Thyroid gland (tissue), 4 donors: ENCODE results near the gene SOD3. TPM values are rescaled to one million over a fixed set of nuclear protein-coding genes. Genes with fewer than 3 reads are reported as not detected.

ENCODE experiments used
- DNase-seq, 2 donors: peaks; one replicate each; pipeline ENCODE4 v3.0.0-alpha.2; 2019
- H3K27ac ChIP-seq, 3 donors: fragments of 200-600 bp; sonication (generic); 1 replicate in 2 of 3; 2 replicates in 1 of 3; pipeline ENCODE4 v1.5.1; 2016 to 2019; ENCODE audit warnings: mild to moderate bottlenecking in 1 of 3, moderate library complexity in 1 of 3
- H3K27me3 ChIP-seq: fragments of 200-600 bp; sonication (generic); one replicate; pipeline ENCODE4 v1.5.1; 2019
- H3K36me3 ChIP-seq, 2 donors: fragments of 200-600 bp; sonication (generic); one replicate each; pipeline ENCODE4 v1.5.1; 2016 to 2019
- H3K4me1 ChIP-seq, 2 donors: fragments of 200-600 bp; sonication (generic); one replicate each; pipeline ENCODE4 v1.5.1; 2017 to 2019
- H3K4me3 ChIP-seq, 3 donors: fragments of 200-600 bp; sonication (generic); replicated peaks in 1 of 3; 1 replicate in 2 of 3; 2 replicates in 1 of 3; pipeline ENCODE4 v1.5.1; 2016; ENCODE audit warnings: mild to moderate bottlenecking in 1 of 3
- H3K9me3 ChIP-seq: fragments of 200-600 bp; sonication (generic); one replicate; pipeline ENCODE4 v1.5.1; 2017
- POLR2A ChIP-seq, 2 donors: fragments of 450-650 bp; IDR thresholded peaks; one replicate each; pipeline ENCODE4 v1.6.1; 2017; ENCODE audit warnings: antibody characterized with exemption in 2 of 2, mild to moderate bottlenecking in 2 of 2, moderate library complexity in 1 of 2
- WGBS, 2 donors: methylation state at CpG; one replicate each; pipeline ENCODE4 v1.1.5; 2017; 5-methylcytosine and 5-hydroxymethylcytosine counted together
- intact Hi-C: fragments of 100-400 bp; cut with DNase I; formaldehyde crosslinking; loops from one replicate; pipeline ENCODE4 v1.15.1; 2023
- total RNA-seq, 4 donors: library from RNA; depleted of rRNA; stranded (reverse); fragments of >200 nt; gene quantifications; one replicate each; pipeline ENCODE4 v1.2.3, GENCODE V29; 2016
- TF ChIP-seq, protein P1 (sequence below), 6 experiments: fragments of 200-600 bp in 3 of 6; fragments of 450-650 bp in 3 of 6; sonication (generic) in 3 of 6; IDR thresholded peaks; one replicate each; pipeline ENCODE4 v1.5.1; 2016 to 2019; ENCODE audit warnings: antibody characterized with exemption in 6 of 6, mild to moderate bottlenecking in 2 of 6, inconsistent platforms in 1 of 6, moderate library complexity in 1 of 6

The SOD3 gene
- total RNA-seq, 4 donors from 2014 or later, result 140 to 215 (median 162) TPM

DNA sequence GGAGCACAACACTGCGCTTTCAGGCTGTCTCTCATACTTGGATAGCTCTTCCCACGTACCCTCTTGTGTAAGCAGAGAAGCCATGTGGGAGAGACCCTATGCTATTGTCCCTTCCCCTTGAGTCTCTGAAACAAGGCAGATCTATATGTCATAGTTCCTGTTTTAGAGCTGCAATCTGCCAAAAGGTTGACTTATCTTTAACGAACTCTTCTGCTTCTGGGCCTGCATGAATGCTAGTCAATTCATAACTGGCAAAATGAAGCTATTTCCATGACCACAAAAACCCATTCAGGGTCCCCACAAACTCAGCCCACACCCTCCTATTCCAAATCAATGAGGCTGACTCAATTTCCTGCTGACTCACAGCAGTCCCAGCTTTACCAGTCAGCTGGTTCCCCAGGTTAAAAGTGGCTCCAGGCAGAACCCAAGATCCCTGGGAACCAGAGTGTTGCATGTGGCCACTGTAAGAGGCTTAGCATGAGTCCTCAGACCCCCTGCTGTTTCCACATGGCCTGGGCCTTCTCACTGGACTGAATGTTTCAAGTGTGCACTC, 25.3 kb upstream of the SOD3 start:
- H3K9me3 ChIP-seq, result no peaks in the 10 kb centered on the region
- no peak overlapping the region for H3K27ac ChIP-seq
- H3K4me3 ChIP-seq, result no peak overlapping the region
- no peak for TF ChIP-seq POLR2A (IDR thresholded peaks at IDR 0.05)
- TF ChIP-seq, protein P1, sequence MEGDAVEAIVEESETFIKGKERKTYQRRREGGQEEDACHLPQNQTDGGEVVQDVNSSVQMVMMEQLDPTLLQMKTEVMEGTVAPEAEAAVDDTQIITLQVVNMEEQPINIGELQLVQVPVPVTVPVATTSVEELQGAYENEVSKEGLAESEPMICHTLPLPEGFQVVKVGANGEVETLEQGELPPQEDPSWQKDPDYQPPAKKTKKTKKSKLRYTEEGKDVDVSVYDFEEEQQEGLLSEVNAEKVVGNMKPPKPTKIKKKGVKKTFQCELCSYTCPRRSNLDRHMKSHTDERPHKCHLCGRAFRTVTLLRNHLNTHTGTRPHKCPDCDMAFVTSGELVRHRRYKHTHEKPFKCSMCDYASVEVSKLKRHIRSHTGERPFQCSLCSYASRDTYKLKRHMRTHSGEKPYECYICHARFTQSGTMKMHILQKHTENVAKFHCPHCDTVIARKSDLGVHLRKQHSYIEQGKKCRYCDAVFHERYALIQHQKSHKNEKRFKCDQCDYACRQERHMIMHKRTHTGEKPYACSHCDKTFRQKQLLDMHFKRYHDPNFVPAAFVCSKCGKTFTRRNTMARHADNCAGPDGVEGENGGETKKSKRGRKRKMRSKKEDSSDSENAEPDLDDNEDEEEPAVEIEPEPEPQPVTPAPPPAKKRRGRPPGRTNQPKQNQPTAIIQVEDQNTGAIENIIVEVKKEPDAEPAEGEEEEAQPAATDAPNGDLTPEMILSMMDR (IDR thresholded peaks at IDR 0.05), result no peak
- intact Hi-C loops, result no loop called here
- H3K27me3 ChIP-seq, result no peaks in the 10 kb centered on the region
- H3K4me1 ChIP-seq, result peaks cover 0 to 3% of the 10 kb centered on the region in 2 donors
- 84 to 90% methylated on average over 3 of the region's 3 CpGs for WGBS, 2 donors
- H3K36me3 ChIP-seq, result no peaks in the 10 kb centered on the region
- no peak for DNase-seq

DNA sequence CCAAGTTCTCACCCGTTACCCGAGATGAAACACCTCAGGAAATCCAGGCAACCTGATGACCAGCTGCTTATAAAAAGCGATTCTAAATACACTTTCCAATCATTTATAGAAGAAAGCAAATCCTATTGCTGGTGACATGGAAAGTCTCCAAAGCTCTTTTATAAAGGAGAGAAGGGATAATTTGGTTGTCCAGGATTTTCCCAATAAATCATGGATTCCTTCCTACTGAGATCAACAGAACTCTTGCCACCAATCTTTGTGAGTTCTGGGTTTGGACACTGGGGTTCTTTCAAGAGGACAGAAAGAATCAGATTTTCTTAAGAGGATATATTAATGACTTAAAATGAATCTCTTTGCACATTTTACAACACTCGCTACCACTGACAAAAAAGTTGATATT, 24.7 kb upstream of the SOD3 start:
- no peak for TF ChIP-seq POLR2A (IDR thresholded peaks at IDR 0.05)
- TF ChIP-seq, protein P1 (IDR thresholded peaks at IDR 0.05), result no peak
- Histone ChIP-seq H3K4me3 (no peak overlapping the region), H3K4me1 (peaks cover 0 to 3% of the 10 kb centered on the region in 2 donors), H3K36me3 (no peaks in the 10 kb centered on the region), H3K27ac (no peak overlapping the region), H3K27me3 (no peaks in the 10 kb centered on the region), H3K9me3 (no peaks in the 10 kb centered on the region)
- no peak for DNase-seq
- intact Hi-C loops, result no loop called here
- WGBS, 2 donors, result 87% methylated on average over 4 of the region's 4 CpGs

DNA sequence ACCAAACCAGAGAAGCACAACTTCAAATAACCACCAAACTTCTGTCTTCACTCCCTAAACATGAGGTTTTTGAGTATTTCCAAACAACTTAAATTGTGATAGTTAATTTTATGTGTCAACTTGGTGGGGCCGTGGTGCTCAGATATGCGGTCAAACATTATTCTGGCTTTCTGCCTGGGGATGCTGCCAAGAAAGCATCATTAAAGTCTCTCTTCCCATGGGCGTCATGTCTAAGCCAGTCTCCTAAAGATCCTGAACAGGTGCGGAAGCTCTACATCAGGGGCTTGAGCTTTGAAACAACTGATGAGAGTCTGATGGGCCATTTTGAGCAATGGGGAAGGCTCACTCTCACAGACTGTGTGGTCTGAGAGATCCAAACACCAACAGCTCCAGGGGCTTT, 24.1 kb upstream of the SOD3 start:
- no peaks in the 10 kb centered on the region for H3K27me3 ChIP-seq
- H3K36me3 ChIP-seq, result no peaks in the 10 kb centered on the region
- DNase-seq, result no peak
- no peak overlapping the region for H3K27ac ChIP-seq
- H3K9me3 ChIP-seq, result no peaks in the 10 kb centered on the region
- H3K4me1 ChIP-seq, result peaks cover 0 to 3% of the 10 kb centered on the region in 2 donors
- TF ChIP-seq, protein P1 (IDR thresholded peaks at IDR 0.05), result no peak
- no peak for TF ChIP-seq POLR2A (IDR thresholded peaks at IDR 0.05)
- intact Hi-C loops, result no loop called here
- H3K4me3 ChIP-seq, result no peak overlapping the region
- 79 to 85% methylated on average over 4 of the region's 4 CpGs for WGBS, 2 donors

DNA sequence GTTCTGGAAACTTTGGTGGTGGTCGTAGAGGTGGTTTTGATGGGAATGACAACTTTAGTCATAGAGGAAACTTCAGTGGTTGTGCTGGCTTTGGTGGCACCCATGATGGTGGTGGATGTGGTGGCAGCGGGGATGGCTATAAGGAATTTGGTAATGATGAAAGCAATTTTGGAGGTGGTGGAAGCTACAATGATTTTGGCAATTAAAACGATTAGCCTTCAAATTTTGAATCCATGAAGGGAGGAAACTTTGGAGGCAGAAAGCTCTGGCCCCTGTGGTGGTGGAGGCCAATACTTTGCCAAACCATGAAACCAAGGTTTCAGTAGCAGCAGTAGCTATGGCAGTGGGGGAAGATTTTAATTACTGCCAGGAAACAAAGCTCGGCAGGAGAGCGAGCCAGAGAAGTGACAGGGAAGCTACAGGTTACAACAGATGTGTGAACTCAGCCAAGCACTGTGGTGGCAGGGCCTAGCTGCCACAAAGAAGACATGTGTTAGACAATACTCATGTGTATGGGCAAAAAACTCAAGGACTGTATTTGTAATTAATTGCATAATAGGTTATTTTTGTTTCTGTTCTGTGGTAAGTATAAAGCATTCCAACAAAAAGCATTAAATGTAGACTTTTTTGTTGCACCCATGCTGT, 23.2 kb upstream of the SOD3 start:
- TF ChIP-seq POLR2A (IDR thresholded peaks at IDR 0.05), result no peak
- TF ChIP-seq, protein P1 (IDR thresholded peaks at IDR 0.05), result no peak
- H3K4me1 ChIP-seq, result peaks cover 0 to 3% of the 10 kb centered on the region in 2 donors
- no peak overlapping the region for H3K27ac ChIP-seq
- 85 to 92% methylated on average over 5 of the region's 5 CpGs for WGBS, 2 donors
- no peaks in the 10 kb centered on the region for H3K27me3 ChIP-seq
- DNase-seq, result no peak
- H3K36me3 ChIP-seq, result no peaks in the 10 kb centered on the region
- no peak overlapping the region for H3K4me3 ChIP-seq
- H3K9me3 ChIP-seq, result no peaks in the 10 kb centered on the region
- intact Hi-C loops, result no loop called here

DNA sequence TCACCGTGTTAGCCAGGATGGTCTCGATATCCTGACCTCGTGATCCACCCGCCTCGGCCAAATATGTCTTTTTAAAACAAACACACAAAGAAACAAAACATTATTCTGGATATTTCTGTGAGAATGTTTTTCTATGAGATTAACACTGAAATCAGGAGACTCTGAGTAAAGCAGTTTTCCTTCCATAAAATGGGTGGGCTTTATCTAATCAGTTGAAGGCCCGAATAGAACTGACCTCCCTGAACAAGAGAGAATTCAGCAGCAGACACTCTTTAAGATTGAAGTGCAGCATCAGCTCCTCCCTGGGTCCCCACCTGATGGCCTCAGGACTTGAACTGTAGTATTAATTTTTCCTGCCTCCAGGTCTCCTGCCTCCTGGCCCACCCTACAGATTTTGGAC, 22.4 kb upstream of the SOD3 start:
- intact Hi-C loops, result no loop called here
- Histone ChIP-seq H3K4me1 (peaks cover 0 to 3% of the 10 kb centered on the region in 2 donors), H3K27me3 (no peaks in the 10 kb centered on the region), H3K36me3 (no peaks in the 10 kb centered on the region), H3K4me3 (no peak overlapping the region), H3K9me3 (no peaks in the 10 kb centered on the region), H3K27ac (no peak overlapping the region)
- DNase-seq, result no peak
- WGBS, 2 donors, result 97% methylated on average over 6 of the region's 6 CpGs
- no peak for TF ChIP-seq POLR2A (IDR thresholded peaks at IDR 0.05)
- TF ChIP-seq, protein P1 (IDR thresholded peaks at IDR 0.05), result no peak
